22Rv1 (cell line): ENCODE results near the gene PTPRG.

Experiments used
- H3K27ac ChIP-seq: fragments of 450-650 bp; 2 replicates; pipeline ENCODE4 v1.5.1; 2017
- ZFX ChIP-seq: fragments of 450-650 bp; IDR thresholded peaks from 2 replicates; pipeline ENCODE4 v1.6.1; 2017; ENCODE audit warnings: antibody characterized with exemption, borderline replicate concordance
- TF ChIP-seq, protein P1 (sequence below): fragments of 450-650 bp; IDR thresholded peaks from 2 replicates; pipeline ENCODE4 v1.5.1; 2017; ENCODE audit warnings: mild to moderate bottlenecking

The PTPRG gene

DNA sequence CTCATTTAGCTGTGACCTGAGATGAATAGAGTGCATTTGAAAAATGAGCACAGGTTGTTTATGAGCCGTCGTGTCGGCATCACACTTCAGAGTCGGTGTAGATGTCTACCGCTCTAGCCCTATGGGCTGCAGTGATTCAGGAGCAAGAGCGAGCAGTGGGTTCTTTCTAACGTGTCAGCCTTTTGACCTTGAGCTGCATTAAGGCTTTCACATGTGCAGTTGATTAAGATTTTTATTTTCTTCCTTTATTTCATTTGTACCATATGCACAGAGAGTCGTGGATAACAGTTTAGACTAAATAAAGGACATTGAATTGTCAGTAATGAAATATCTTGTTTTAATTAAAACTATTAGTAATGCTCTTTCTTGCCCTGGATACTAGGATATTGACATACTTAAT, 368.2 kb downstream of the PTPRG start:
- TF ChIP-seq, protein P1, sequence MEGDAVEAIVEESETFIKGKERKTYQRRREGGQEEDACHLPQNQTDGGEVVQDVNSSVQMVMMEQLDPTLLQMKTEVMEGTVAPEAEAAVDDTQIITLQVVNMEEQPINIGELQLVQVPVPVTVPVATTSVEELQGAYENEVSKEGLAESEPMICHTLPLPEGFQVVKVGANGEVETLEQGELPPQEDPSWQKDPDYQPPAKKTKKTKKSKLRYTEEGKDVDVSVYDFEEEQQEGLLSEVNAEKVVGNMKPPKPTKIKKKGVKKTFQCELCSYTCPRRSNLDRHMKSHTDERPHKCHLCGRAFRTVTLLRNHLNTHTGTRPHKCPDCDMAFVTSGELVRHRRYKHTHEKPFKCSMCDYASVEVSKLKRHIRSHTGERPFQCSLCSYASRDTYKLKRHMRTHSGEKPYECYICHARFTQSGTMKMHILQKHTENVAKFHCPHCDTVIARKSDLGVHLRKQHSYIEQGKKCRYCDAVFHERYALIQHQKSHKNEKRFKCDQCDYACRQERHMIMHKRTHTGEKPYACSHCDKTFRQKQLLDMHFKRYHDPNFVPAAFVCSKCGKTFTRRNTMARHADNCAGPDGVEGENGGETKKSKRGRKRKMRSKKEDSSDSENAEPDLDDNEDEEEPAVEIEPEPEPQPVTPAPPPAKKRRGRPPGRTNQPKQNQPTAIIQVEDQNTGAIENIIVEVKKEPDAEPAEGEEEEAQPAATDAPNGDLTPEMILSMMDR, result no peak
- TF ChIP-seq ZFX, result no peak
- no peak overlapping the region for H3K27ac ChIP-seq

DNA sequence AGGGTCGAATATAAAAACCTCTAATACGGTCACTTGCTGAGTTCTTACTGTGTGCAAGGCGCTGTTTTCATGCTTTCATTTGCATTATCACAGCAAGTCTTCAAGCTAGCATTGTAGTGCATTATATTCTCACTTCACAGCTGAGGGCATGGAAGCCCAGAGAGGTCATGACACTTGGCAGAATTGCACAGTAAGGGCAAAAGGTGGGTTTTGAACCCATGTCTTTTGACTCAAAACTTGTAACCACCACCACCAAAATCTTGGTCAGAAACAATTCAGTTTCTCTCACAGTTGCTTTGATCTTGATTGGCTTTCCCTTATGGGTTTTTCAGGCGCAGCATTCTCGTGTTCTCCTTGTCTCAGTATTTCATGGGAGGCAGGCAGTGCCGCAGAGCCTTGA, 371.1 kb downstream of the PTPRG start:
- no peak for TF ChIP-seq ZFX
- TF ChIP-seq, protein P1, result no peak
- no peak overlapping the region for H3K27ac ChIP-seq

DNA sequence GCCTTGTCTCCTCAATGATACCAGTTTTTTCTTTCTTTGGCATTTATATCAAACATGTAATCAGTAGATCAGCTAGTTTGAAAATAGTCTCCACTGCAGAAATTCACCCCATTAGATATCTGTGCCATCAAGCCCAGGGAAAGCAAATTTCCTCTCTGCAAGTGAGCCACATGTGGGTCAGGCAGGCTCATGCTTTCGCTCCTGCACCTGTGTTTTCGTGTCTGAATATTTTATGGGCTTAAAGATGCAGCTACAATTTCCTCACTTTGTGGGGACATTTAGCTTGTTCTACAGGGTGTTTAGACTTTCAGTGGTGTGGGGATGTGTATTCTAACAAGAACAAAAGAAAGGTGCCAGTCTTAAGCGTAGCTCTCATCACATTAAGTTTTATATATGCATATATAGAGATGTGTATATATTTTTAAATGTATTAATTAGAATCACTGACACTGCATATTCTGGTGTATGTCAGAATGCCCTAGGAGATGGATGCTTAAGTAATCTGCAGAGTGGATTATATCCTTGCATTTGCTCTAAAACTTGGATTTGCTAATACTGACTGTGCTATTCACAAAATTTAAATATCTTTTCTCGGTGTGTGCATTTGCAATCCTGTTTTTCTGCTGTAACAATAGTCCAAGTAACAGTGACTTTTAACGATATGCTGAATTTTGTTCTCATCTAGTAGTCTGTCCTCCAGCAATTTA, 372.6 kb downstream of the PTPRG start:
- TF ChIP-seq, protein P1, result no peak
- TF ChIP-seq ZFX, result no peak
- no peak overlapping the region for H3K27ac ChIP-seq

DNA sequence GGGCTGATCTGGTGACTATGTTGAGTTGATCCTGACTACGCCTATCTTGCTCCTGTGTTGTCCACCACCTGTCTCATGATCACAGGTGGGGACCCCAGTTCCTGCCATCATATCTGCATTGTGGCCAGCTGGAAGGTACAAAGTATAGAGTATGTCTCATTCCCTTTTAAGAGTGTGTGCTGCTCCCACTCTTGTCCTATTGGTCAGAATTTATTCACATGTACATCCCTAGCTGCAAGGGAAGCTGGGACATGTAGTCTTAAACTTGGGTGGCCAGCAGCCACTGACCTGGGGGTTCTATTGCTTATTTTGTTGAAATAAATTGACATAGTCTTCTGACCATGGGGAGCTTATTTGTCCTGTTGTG, 373.1 kb downstream of the PTPRG start:
- H3K27ac ChIP-seq, result no peak overlapping the region
- TF ChIP-seq ZFX, result no peak
- TF ChIP-seq, protein P1, result no peak

DNA sequence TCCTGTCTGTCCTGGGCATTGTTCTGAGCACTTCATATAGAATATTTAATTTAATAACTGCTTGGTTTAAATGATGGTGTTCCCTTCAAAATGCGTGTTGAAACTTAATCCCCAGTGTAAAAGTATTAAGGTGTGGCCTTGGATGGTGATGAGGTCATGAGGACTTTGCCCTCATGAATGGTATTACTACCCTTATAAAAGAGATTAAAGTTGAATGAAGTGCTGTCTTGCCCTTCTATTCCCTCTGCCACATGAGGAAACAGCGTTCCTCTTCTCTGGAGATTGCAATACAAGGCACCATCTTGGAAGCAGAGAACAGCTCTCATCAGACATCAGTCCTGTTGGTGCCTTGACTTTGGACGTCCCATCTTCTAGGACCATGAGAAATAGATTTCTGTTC, 374.4 kb downstream of the PTPRG start:
- no peak overlapping the region for H3K27ac ChIP-seq
- TF ChIP-seq, protein P1, result no peak
- TF ChIP-seq ZFX, result no peak

DNA sequence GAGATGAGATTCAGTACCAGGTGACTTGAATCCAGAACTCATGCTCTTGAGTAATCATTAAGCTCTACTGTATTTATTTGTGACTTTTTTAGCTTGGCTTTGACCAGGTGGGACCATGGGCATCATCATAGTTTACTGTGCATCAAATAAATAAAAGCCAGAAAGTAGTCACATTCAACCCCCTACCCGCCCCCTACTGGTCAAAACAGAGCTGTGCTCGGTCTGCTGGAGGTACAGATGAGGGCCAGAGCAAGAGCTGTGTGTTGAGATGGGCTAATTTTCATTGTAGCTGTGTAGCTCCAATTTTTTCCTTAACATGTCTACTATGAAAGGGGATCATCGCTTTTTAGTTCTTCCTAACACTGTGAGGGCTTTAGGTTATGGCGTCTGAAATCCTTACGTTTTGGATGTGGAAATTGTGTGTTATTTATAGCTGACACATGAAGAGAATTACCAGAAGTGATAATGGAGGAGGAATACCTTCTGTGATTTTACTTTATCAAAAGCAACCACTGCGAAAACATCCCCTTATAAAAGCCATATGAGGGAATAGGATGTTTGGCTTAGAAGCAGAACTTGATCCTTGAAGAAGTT, 375.1 kb downstream of the PTPRG start:
- TF ChIP-seq ZFX, result no peak
- TF ChIP-seq, protein P1, result peak; percentile 77
- H3K27ac ChIP-seq, result no peak overlapping the region

DNA sequence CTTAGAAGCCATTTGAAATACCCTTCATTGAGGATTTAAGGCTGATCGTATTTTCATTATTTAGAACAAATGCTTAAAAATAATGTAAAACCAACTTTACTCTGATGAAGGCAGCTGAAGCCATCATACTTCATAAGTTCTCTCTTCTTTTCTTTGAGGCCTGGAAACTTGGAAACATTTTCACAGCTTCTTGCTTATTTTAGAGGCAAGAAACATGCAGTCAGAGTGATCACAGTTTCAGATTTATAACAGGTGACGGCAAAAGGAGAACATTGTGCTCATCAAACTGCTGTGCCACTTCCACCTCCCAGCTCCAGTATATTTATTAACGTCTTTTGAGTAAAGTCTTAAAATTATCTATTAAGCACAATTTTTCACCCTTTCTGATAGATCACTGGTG, 376.1 kb downstream of the PTPRG start:
- H3K27ac ChIP-seq, result no peak overlapping the region
- no peak for TF ChIP-seq ZFX
- TF ChIP-seq, protein P1, result no peak
